GM18907 (cell line): ENCODE data around the gene SNCA.

ENCODE experiments used
- ATAC-seq: cut with Tn5 transposase; IDR thresholded peaks from one replicate; pipeline ENCODE4 v1.9.1; 2021; ENCODE audit warnings: mild to moderate bottlenecking, moderate library complexity; ENCODE audit not compliant: unreplicated experiment

SNCA gene

DNA sequence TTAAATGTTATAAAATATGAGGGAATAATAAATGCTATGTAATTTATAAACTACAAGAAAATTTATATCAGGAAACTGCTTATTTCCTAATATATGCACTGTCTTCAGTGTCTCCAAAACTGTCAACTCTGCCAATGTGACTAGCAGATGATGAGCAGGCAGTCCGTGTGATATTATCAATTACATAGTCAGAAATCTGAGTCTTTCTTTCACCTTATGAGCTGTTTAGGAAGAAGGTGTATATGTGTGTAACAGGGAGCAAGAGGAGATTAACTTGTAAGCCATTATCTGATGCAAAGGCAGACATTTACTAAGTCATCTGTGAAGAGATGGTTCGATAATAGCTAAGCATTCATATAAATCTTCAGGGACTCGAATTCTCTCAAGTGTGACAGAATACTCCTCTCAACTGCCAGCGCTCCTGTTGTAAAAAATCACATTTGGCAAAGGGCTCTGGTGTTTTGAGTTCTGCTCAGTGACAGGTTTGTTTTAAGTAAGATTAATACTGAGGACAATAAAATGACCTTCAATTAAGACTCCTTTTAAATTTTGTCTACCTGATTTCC lies 79.7 kb downstream of the SNCA start:
- no peak for ATAC-seq

DNA sequence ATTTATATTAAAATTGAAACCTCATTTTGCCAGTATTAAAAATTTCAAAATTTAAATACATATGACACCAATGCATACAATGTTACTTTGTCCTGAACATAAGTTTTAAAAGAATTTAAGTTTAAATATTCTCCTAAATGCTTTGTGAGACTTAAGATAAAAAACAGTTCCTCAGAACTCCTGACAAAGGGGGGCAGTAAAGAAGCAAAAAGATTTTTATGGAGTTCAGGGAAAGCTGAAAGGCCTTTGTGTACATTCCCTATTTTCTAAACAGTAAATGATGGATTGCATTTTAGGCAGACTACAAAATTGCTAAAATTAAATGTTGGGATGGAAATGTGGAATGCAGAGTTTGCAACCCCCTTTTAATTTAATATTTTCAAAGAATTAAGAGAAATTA lies 81.7 kb downstream of the SNCA start:
- ATAC-seq: no peak

DNA sequence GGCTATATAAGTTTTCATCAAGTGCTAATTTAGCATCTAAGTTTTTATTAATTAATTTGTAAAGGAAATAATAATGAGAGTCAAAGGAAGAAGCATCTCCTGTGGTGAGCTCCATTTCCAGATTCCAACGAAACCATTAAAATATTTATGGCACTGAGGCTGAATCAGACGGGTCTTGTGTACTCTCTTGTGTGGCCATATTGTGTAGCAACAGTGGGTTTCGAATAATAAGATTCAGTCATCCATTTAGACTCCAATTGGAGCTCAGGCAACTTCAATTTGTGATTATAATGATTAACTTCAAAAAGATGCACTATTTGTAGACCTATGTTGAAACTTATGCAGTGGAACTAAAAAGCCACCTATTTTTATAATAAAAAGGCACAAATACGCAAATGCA lies 82.4 kb downstream of the SNCA start:
- ATAC-seq: no peak

DNA sequence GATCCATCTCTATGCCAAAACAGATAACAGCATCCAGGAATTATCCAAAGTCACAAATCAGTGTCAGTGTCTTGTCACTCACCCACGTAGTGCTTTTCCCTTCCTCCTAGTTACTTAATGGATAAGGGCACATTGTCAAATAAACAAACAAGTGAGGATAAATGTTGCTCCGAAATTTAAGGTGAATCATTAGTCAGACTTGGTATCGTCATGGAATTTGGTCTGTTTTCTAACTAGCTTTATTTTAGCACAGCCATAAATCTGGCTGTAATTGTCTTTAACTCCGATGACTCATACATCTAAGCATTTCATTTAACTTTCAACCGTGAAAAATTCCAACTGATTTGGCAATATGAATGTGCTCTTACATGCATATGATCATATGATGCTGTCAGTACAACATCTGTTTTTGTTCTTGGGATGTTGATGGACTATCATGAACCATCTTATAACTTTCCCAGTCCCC lies 83.3 kb downstream of the SNCA start:
- ATAC-seq: no peak

DNA sequence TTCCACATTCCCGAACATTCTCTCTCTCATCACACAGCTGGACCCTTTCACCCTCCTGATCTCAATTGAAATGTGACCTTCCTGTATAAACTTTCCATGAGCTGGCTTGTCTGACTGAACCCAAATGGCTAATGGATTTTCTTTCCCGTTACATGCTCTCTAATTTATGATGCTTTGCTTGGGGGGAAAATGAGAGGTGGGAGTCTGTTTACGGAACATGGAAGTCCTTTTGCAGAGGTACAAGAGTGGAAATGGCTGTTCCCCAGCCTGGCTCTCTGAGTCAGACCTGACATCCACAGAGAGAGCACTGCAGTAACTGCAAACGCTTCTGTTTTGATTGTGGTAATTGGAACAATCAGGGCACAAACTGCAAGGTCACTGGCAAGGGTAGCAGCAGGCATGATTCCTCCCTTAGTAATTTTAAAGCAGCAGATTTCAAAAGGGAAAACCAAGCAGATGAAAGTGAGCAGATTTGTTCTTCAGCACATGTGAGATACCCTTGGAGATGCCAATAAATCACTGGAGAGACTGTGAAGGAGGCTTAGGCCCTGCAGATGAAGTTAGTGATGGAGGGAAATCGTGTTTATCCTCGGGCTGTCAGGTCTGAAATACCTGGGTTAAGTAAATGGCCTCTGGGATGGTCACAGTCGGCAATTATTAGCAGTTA lies 83.9 kb downstream of the SNCA start:
- no peak for ATAC-seq

DNA sequence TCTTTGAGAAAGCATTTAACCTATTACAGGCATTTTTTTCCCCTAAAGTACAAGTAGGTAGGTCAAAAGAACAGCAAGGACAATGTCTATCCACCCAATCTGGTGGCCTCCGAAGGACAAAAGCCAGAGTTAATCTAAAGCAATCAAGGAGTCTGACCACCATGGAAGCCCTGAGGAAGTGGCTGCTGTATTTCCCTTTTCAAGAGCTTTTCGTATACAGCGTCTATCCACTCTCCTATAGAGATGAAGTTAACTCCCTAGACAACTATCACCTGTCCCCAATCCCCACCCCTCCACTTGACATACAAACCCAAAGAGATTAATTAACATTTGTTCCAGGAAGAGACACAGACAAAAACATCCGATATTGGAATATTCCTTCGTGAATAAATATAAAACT lies 85.5 kb downstream of the SNCA start:
- ATAC-seq: no peak

DNA sequence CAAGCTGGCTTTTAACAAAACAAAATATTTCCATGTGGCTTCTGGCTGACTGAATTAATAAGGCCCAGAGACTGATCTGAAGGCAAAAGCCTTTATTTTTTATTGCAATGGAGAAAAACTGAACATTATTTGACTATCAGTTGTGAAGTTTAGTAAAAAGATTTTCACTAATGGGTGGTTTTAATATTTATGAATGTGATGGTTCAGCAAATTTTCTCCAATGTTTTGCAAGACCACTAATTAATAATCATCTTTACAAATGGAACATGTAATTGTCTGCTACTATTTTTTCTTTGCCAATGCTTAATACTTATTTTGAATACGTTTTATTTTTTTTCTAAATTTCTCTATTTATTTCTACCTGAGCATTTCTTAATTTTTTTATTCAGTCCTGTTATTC lies 90.6 kb downstream of the SNCA start:
- ATAC-seq: no peak

DNA sequence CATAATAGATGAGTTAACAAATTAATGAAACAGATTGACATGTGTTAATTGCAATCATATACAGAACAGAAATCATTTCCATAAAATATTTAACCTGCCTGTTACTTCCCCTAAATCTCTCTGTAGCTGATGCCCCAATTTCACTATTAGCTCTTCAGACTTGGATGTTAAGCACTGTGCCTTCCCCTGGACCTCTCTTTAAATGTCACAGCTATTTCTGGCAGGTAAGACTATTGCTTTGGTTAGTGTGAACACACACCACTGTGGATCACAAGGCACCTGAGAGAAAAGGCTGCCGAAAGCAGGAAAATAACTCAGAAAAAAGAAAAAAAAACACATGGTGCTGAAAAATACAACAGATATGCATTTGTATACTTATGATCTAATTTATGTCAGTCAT lies 91.3 kb downstream of the SNCA start:
- no peak for ATAC-seq

DNA sequence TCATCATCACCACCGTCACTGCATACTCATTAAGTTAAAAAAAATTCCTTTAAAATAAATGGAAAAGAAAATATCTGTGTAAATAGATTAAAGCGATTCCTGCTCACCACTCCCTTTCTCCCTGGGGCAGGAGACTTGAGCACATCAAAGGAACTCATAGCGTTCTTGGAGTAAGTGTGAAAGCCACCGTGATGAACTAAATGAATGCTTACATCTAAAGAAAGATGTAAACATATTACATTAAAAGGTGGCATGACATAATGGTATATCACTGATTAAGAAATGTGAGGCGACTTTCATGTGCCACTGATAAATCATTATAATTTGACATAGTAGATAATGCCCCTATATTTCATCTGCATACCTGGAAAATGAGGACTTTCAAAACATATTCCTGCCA lies 92.0 kb downstream of the SNCA start:
- no peak for ATAC-seq

DNA sequence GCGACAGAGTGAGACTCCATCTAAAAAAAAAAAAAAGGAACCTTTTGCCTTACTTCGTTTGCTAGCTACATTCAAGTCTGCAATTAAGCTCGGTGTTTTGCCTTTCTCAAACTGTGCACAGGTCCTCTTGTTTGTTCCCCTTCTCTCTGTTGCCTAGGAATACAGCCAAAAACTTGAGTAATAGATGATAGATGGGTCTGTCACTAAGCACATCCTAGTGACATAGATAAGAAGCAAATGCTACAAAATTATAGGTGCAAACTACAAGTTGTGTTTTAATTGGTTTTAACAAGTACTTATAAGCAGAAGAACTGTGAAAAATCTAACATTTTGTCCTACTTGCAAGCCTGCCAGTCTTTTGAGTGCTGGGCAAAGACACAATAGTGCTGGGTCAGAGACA lies 95.2 kb downstream of the SNCA start:
- ATAC-seq: no peak

DNA sequence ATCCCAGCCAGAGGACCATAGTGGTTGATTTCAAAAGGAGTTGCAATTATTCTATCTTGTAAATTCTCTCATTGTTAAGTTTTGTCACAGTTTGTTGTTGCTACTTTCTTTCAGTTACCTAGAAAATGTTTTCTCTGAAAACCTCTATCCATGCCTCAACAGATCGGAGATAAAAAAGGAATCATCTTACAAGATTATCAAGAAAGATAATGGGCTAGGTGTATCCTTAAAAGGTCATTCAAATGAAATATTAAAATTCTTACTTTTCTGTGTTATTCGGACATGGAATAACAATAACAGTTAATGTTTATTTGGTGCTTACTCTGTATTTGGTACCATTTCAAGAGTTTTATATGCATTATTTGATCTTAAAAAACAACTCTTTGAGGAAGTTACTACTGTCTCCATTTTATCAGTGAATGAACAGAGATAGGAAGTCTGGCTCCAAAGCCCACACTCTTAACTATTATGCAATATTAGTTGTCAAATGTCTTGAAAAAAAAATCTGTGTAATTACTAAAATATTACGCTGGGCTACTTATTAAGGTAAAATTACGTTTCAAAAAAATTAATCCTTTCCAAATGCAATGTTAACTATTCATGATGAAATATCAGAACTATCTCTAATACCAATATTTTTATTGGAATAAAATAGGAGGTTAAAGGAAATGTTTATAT lies 97.5 kb downstream of the SNCA start:
- ATAC-seq: no peak

DNA sequence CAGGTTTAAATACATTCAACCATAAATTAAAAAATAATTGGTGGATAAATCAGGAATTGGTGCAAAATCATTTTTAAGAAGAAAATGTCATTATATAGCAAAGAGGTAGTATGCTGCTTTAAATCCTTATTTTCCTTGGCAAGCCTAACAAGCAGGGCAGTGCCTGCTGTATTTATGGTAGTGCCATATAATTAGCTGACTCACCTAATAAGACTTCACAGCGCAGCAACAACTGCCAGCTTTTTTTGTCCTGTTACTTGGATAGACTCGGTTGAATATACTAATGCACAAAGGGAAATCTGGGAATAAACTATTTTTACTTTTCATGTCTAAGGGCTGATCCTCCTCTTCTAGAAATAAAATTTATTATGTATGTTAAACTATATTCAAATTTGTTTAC lies 99.1 kb downstream of the SNCA start:
- no peak for ATAC-seq

DNA sequence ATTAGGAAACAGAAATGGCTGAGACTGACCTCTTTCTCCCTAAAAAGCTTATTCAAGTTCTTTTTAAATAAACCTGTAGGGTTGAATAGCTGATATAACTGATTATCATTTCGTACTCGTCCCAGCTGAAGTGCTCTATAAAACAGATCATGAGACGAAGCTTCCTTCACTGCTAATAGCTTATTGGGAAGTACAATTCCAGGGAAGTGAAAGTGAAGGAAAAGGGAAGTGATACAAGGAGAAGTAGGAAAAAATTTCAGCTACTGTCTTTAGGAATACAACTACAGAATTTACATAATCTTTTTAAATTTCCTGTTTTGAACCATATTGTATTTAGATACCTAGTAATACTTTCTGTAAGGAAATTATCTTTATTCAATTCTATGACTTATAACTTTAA lies 103.0 kb downstream of the SNCA start:
- no peak for ATAC-seq

DNA sequence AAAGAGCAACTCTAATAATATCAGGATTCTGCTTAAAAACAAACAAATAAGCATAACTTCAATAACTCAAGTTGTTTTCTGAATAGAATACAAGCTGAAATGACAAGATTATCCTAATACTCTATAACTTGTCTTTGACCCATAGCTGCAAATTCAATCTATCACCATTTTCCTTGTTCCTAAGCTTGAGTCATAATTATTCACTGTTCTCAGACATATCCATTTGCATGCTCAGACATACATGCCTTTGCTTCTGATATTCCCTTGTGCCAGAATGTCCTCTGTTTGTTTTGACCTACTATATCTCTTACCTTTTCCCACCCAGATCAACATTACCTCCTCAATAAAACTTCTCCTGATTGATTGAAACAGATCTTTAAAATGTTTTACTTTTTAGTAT lies 109.7 kb downstream of the SNCA start:
- no peak for ATAC-seq

DNA sequence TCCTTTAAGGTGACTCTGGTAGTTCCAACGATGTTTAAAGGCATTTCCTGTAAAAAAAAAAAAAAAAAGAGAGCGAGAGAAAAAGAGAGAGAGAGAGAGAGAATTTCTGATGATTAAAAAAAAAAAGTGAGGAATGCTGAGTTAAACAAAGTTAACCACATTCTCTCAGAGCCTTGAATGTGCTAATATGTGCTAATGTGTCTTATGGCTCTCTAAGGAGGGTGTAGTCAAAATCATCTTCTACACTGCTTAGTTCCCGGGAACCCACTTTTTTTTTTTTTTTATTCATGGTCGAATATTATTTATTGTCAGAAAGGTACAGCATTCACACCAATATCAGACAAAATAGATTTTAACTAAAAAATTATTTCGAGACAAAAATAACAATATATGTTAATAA lies 111.7 kb downstream of the SNCA start:
- no peak for ATAC-seq

DNA sequence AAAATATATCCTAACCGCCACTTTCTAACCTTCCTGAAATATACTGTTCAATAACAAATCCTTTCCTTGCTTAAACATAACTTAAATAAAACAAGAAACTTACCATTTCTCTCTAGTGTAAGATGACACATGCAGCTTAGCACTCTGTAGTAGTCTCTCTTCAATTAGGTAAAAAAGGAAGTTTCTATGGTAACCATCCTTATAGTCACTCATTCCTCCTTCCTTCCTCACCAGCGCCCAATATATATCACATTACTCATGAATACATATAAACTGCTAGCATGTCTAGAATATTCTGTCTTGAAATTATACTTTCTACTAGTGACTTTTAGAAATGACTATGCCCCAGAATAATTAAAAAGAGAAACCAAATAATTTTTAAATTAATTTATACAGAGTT lies 112.2 kb downstream of the SNCA start:
- ATAC-seq: no peak

DNA sequence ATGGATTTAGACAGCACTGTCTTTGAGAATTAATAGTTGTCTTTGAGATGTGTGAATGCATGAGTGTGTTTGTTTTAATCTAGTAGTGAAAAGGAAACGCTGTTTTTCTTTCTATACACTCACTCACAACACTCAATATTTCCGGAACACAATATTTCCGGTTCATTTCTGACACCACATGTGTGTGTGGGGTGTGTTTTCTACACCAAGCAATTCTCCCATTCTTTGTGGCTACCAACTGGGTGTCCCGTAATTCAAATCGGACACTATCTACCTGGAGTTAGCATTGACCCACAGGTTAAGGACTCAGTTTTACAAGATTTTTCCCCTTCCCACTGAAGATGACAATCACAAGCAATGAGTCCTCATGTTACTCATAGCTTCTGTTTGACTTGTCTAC lies 113.9 kb downstream of the SNCA start:
- no peak for ATAC-seq

DNA sequence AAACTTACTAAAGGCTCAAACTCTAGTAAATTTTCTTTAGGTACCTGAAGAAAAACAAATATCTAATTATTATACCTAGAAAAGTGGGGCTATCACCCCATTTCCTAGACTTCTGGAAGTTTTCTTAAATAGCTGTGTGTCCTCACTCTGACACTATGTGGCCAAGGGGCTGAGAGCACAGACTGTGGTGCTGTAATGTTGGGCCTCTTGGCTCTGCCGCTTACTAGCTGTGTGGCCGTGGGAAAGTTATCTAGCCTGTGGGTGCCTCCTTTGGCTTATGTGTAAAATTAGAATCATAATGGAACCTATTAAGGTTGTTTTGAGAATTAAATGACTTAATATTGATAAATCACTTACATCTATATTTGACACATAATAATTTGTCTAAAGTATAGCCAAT lies 114.4 kb downstream of the SNCA start:
- no peak for ATAC-seq

DNA sequence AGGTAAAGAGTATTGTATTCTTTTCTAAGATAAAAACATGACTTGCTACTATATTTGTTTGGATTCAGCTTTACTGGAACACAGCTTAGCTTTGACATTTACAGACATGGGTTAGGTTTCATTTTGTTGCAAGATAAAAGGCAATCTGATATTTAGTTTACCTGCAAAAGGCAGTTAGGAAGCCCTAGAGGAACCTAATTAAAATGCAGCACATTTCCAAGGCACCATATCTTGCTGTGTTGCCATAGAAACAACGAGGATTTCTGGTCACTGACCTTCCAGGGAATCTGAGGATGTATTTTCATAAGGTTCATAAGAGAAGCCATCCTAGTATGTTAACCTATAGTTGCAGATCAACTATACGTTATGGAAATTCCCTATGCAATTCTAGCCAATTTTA lies 116.0 kb downstream of the SNCA start:
- ATAC-seq: no peak

DNA sequence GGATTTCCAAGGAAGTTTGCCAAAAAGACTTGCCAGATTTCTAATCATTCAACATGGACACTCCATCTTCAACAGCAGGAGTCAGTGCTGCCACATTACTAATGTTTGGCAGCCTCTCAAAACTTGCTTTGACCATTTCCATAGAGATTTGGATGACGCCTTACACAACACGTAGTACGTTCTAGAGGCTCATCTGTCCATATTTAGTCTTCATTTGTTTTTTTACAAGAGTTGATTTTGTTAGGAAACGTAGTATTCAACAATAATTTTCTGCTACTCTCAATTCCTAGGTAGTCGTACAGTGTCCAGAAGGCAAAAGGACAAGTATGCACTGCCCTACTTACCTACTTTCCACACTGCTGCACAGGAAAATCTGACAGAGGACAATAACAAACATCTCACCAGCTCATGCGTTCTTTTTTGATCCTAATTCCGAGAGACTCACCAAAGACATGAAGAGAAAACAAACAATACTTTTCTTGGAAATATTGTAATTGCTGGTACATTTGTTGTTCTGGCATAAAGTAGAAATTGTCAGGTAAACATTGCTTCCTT lies 117.3 kb downstream of the SNCA start:
- no peak for ATAC-seq

DNA sequence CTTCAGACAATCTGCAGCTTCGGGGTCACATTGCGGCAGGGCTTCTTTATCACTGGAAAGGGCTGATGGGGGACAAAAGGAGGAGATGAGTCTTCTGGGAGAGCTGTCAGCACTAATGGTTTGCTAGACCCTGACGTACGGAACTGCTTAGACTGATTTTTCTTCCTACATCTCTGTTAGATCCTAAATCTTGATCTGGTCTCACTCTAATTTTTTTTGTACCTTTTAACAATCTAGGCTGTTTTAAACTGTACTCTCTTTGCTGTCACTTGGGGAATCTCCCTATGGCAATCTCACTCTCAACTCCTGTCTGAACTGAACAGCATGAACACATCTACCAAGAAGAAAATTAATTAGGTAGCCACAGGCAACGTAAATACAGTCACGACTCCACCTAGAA lies 120.1 kb downstream of the SNCA start:
- ATAC-seq: no peak

DNA sequence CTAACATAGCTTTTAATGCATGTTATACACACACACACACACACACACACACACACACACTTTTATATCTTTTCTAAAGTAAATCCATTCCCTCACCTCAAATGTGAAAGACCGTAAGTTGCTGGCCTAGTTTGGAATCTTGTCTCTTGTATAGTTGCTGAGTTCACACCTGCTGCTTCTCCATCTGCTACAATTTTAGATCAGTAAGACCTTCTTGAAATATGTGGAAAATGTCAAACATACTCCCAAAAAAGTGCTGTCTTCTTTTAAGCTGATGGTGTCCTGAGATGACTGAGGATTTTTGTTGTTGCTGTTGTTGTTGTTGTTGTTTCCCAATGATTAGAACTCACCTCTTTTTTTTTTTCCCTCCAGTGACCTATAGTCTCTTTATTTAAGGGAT lies 121.3 kb downstream of the SNCA start:
- ATAC-seq: no peak
